ENCODE data around the gene ADRA2B.
"Not testable (repeated sequence)": the region's sequence is repeated elsewhere in the genome, so short reads cannot be mapped to it uniquely, and the experiment has no call there.

The ADRA2B gene

DNA sequence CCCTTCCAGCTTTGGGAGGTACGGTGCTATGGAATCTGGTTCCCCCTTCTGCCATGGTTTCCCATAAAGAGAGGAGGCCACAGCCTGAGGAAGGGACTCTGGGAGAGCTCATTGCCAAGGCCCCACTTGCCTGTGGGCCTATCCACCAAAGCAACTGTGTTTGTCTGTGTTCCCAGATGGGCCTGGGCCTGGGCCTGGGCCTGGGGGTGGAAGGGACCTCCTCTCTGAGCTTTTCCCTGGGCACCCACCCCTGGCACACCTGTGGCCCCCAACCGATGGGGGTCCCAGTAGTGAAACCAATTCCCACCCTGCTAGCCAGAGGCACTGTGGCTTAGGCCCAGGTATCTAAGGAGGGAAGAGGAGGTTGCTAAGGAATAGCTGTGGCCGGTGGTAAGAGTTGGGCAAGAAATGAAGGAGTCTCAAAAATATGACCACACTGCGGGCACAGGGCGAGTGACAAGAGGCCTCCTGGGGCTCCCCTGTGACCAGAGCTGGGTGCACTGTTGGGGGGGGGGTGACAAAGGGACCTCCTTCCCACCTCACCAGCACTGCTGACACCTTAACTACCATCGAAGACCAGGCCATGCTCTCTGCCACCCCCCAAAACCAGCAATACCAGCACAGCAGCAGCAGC, 33.8 kb upstream of the ADRA2B start:
- no peak for DNase-seq

DNA sequence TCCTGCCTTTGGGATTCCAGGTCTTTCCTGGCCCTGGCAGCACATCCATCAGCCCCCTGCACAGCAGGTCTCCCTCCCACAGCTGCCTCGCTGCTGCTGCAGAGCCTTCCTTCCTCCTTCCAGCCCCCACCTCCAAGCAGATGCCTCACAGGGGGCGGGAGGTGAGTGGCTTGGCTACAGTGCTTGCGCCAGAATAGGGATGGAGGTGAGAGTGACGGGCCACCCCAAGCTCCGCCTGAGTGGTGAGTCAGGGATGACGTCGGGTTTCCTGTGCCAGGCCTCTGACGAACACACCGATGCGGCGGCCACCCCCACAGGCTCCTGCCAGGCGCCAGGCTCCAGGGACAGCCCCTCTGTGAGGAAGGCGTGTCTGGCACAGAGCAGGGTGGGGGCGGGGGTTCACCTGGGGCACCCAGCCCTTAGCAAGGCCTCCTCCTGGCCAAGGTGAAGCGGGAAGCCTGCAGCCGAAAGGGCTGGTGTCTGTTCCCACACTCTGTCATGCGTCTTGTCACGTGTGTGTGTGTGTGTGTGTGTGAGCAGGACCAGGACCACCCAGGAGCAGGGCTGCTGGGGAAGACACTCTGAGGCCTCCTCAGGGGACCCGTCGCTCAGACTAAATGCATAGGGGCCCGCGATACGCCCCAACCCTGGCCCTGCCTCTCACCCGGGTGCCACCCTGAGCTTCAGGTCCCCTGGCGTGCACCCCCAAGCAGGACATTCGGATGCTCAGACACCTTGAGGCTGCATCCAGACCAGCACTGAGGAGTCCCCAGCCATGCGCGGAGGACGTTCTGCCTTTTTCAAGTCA, 32.2 kb upstream of the ADRA2B start:
- peak; percentile 92 for DNase-seq

DNA sequence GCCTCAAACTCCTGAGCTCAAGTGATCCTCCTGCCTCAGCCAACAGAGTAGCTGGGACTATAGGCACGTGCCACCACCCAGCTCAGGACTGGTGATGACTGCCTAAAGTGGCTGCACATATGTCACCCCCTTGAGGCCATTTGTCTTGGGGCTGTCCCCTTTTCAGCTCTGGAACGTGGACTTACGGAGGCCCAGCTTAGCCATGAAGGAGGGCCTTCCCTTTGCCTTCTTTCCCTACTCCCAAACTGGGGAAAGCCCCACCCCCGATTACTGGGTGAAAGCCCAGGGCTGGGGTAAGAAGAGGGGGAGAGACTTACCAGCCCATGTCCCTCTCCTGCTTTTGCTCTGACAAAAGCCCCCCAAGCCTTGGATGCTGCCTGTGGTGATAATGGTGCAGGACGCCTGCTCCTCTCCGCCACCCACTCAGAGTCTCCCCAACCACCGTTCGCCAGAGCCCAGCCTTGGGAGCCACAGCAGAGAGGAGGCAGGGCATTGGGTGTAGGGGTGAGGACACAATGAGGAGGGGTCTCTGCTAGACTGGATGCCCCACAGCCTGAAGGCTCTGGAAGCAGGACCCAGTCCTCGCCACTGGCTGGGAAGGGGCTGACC, 31.3 kb upstream of the ADRA2B start:
- no peak for DNase-seq

DNA sequence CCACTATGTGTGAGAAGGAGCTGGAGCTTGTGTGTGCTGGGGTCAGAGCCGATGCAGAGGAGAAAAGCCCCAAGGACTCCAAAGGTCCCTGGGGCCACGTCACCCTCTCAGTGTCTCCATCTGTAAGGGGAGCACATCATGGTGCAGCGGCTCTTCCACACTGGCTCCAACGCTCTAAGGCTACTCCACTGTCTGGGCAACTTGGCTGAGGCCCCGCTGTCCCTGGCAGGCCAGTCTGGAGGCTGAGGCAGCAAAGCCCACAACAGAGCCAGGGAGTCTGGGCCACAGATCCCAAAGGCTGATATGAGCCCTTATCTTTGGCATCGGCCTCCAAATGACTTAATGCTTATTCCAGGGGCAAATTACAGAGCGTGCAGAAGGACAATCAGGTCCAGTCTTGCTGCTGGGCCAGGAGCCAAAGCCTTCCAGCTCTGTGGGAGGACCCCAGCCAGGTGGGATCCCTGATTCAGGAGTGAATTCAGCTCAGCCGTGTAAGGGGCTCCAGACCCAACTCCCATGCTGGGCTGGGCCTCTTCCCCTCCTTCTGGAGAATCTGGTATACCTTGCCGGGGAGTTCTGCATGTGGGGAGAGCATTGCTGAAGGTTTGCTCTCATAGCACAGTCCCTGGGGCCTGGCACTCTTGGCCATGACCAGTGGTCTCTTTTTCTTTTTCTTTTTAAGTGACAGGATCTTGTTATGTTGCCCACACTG, 30.7 kb upstream of the ADRA2B start:
- no peak for DNase-seq

DNA sequence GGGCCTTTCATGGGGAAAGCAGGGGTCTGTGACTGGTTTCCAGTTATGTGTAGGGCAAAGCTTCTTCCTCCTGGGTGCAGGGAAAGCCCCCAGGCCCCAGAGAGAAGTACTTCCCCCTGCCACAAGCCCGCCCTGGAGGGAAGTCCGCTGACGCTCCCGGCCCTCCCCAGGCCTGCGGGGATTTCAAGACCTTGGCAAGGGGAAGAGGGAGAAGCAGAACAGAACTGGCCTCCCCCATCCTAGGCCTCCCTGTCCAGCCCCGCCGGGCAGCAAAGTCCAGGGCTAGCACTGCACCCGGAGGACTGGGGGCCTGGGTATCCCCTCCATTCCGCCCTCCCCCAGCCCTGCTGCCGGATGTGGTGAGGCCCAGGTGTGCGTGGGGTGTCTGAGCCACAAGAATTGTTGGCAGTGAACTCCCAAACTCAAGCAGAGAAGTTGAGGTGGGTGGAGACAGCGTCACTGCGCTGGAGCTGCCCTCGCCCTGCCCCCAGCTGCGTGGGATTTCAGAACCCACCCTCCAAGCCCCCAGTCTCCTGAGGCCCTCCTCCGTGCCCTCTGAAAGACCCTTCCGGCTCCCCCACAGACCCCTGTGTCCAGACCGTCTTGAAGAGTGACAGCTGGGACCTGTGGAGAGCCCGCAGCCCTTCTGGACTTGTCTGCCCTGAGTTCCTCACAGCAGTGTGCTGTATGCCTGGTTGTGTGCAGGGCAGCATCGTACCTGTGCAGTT, 29.9 kb upstream of the ADRA2B start:
- DNase-seq, result peak; percentile 85

DNA sequence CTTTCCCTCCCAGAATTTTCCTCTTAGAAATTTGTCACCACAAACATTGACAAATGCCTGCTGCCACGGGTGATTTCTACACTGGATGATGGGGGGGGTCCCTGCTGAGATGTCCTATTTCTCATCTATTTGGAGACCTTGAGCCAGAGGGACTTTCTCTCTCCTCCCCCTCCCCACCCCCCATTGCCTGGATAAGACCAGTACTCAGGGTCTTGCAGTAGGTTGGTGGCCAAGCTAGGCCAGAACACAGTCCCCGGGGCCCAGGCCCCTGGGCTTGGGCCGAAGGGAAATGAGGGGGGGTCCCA, 29.4 kb upstream of the ADRA2B start:
- no peak for DNase-seq

DNA sequence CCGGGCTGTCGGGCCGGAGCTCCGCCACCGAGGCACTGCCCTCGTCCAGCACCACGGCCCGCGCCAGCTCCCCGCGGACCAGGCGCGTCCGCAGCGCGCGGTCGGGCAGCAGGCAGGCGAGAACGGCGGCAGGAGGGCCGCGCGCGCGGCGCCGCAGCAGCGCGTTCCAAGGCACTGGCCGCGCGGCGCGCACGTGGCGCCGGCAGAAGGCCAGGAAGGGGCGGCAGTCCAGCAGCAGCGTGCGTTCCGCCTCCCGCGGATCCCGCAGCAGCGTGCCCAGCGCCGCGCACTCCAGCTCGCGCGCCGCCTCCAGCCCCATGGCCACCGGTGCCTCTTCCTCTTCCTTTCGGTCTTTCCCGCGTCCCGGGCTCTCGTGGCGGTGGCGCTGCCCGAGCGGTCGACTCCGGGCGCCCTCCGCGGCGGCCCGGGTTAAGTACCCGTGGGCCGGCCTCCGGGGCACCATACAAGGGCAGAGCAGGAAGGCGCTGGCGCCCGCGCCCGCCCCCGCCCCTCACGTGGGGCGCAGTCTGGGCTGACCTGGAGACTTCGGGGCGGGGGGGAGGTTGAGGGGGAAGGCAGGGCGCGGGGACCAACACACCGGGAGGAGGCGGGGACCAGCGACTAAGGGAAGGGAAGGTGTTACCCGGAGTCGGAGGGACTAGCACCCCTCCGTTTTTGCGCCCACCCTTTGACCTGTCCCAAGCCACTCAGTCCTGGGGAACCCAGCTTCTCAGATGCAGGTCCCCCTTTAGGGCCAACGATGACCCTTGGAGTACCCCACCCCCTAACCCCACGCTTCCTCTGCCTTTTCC, 28.9 kb upstream of the ADRA2B start, which contains the start of gene DUSP2:
TSS of gene DUSP2 (minus strand) at position 405 of the 812 bp plus-strand sequence. CDS start at position 319, 86 bp downstream.
- peak; percentile 87 for DNase-seq

DNA sequence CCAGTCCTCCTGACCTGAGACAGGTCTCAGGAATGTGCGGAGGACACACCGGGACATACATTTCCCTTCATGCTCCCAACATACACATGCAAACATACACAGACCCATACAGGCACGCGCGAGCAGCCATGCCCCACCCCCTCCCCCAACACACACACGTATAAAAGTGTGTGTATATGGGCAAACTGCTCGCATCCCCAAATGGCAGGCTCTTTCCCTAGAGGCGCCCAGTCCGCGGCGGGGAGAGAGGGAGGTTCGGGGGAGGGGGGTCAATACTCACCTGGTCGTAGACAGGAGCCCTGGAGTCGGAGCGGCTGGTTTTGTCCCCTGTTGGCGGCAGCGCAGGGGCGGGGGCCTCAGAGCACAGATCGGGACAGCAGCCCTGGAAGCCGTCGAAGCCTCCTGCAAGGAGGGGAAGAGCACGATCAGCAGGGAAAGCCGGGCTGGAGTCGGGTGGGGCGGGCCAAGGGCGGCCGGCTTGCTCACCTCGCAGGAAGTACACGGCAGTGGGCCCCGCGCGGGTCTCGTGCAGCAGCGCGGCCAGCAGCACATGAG, 28.2 kb upstream of the ADRA2B start:
- peak; percentile 38 for DNase-seq

DNA sequence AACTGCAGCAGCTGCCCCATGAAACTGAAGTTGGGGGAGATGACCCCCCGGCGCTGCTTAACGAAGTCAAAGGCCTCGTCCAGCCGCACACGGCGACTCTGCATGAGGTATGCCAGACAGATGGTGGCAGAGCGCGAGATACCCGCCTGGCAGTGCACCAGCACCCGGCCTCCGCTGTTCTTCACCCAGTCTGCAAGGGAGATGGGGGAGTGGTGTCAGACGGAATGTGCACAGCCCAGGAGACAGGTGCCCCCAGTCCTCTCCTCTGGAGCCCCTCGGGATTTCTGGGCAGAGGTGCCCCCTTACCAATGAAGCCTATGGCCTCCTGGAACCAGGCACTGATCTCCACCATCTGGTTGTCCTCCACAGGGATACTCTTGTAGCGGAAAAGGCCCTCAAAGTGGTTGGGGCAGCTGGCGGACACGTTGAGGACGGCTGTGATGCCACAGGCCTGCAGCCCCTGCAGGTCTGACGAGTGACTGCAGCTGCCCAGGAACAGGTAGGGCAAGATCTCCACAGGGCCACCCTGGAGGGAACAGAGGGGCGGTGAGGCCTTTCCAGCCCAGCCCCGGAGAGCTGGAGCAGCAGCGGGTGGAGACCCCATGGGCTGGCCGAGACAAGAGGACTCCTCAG, 27.6 kb upstream of the ADRA2B start:
- no peak for DNase-seq

DNA sequence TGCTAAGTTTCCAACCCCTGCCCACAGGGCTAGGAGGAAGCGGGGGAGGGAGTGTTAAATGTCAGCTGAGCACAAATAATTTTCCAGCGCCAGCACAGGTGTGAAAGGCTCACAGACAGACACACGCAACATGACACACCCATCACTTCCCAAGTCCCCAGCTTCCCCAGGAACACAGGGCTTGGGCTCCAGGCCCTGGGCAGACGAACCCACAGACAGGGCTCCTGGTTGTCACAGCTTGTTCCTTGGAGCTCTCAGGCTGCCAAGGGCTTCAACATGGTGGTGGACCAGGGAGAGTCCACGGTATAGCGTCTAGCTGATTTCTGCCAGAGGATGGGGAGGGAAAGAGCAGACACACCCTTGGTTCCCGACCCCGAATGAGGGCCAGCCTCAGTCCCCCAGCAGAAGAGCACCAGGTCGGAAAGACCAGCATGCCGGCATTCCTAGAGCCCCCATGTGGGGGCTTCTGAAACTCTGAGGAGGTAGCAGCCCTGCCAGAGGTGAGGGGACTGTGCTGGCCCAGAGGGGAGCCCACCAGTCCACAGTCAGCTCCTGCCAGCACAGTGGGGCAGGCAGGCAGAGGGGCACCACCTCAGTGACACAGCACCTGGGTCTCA, 27.0 kb upstream of the ADRA2B start:
- no peak for DNase-seq

DNA sequence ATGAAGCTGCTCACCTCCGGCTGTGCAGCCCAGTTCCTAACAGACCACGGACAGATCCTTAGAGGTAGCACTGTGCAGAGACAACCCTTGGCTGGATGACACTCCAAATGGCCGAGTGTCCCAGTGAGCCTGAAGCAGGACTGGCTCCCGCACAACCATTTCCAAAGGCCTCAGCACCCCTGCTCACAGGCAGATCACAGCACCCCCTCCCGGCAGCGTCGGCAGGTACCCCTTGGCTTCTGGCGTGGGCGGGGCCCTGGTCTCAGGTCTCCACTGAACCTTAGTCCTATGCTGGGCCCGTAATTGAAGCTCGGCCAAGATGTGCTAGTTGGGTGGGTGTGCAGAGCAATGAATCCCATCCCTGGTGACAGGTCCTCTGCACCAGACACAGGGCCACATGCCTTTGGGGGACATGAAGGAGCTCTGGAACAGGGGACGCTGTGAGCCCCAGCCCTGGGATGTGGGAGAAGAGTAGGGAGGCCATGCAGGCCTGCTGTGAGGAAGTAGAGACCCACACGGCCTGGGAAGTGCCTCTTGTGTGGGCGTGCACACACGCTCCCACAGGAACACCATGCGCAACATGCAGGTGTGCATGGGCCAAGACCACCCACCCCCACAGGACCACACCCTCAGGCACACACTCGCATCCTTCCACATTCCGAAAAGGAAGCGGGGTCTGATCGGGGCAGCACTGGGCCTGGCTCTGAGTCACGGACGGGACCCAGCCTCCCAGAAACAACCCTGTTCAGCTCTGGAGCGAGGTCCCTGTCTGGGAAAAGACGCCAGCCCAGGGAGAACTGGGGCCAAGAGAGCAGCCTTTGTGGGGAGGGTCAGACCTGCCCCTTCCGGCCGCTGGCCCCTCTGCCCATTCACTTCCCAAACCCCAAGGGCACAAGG, 26.1 kb upstream of the ADRA2B start:
- DNase-seq, result peak; percentile 66

DNA sequence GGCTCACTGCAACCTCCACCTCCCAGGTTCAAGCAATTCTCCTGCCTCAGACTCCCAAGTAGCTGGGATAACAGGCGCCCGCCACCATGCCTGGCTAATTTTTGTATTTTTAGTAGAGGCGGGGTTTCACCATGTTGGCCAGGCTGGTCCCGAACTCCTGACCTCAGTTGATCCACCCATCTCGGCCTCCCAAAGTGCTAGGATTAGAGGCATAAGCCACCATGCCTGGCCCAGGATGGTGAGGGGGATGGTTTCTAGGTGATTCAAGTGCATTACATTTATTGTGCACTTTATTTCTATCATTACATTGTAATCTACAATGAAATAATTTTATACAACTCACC, 25.2 kb upstream of the ADRA2B start:
- DNase-seq, result not testable (repeated sequence)

DNA sequence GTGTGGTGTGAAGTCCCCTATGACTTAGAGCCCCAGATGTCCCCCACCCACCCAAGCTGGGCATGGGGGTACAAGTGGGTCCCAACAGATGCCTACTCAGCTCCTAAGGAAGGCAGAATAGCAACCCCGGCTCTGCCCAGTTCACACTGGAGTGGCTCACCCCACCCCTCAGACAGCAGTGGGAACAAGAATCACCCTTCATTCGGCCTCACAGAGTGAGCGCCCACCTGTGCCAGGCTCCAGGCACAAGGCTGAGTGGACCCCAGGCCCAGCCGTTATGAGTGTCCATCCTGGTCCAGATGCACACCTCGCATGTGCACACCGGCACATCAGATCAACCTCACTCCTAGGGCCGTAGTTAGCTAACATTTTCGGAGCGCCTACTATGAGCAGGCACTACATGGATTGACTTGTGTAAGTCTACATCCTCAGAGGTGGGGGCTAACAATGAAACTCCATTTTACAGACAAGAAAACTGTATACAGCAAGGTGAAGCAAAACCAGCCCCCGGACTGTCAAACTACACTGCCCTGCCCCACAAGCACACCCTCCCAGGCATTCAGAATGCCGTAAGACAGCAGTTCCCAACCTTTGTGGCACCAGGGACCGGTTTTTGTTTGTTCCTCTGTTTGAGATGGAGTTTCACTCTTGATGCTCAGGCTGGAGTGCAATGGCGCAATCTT, 24.7 kb upstream of the ADRA2B start:
- no peak for DNase-seq

DNA sequence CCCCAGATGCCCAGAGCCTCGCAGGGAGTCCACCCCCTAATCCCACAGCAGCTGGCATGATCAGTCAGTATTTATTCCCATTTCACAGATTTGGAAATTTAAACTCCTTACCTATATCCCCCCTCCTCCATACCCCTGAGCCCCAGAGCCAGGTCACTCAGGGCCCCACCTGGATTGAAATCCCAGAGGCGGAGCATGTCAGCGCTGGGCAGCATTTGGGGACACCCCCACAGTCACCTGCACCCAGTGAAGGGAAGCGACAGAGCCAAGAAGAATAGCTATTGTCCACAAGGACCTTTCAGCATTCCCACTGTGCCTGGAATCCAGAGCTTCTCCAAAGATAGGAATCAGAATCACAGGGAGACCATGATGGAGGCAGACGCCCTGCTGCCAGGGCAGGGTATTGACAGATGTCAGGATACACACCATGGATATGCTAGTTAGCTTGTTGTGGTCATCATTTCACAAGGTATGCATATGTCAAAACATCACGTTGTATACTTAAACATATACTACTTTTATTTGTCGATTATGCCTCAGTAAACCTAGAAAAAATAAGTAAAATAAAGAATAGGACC, 22.9 kb upstream of the ADRA2B start:
- no peak for DNase-seq

DNA sequence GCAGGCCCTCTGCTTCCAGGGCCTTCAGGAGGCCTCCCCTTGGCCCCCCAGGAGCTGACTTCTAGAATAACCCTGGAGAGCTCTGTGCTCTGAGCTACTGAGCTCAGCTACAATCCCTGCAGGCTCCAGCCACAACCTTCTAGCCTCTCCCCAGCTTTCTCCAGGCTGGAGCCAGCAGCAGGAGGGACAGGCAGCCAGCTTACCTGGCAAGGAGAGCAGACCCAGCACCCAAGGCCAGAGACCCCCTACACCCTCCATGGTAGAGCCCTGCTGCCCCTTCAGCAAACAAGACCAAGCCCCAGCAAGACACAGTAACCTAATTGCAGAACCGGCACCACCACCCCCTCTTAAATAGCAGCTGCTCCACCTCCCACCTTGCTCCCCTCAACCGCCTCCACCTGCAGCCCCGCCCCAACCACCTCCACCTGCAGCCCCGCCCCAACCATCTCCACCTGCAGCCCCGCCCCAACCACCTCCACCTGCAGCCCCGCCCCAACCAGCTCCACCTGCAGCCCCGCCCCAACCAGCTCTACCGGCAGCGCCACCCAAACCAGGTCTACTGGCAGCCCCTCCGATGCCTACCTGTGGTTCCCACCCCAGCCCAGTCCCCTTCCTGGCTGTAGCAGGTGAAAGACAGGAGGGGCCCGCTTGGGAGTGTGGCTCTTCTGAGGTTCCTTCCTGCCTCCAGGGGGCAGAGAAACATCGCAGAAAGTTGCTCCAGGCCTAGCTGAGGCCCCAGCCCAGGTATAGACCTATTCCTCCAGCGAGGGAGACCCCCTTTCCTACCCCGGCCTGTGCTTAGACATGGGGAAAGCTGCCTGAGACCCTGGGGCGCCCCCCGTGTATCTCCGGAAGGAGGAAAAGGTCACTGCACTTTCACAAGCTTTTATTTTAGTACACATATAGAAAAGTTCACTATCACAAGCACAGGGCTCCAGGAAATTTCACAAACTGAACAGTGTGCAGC, 22.1 kb upstream of the ADRA2B start, which contains the start of gene ASTL:
TSS of gene ASTL (minus strand) at position 324 of the 967 bp plus-strand sequence. CDS start at position 258, 66 bp downstream.
- DNase-seq, result peak; percentile 68

DNA sequence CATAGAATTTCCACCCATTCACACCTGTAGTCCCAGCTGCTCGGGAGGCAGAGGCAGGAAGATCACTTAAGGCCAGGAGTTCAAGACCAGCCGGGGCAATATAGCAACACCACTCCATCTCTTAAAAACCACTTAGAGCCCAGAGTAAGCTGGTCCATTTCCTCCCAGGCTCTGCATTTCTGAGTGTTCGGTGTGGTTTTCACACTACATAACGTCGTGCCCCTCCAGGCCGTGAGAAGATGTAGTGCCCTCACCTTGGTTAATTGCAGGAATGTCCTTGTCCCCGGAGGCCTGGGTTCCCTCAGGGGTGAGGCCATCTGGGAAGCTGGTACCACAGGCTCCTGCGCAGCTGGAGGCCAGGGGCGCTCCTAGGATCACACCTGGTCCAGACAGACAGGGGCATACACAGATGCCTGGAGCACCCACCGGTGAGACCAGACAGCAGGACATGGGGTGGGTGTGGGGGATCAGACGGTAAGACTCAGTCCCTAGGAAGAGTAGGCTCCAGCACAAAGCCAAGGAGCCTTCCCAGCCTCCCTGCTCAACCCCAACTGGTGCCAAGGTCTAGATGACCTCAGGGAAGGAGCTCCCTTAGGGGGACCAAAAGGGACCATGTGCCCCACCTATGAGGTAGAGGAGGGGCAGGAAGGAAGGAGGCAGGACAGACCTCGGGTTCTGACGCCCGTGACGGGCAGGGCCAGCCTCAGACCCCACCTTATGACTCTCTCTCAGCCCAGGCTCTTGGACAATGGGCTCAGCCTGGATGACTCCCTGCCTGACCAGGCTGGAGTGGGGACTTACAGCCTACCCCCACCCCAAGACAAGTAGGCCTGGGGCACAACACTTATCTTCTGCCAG, 21.2 kb upstream of the ADRA2B start:
- DNase-seq, result no peak
